ENCODE results near the gene ATM. TPM values are rescaled to one million over a fixed set of nuclear protein-coding genes. Genes with fewer than 3 reads are reported as not detected.

ATM gene
- total RNA-seq, 1 donor from 2014 or later: 78.4 TPM

DNA sequence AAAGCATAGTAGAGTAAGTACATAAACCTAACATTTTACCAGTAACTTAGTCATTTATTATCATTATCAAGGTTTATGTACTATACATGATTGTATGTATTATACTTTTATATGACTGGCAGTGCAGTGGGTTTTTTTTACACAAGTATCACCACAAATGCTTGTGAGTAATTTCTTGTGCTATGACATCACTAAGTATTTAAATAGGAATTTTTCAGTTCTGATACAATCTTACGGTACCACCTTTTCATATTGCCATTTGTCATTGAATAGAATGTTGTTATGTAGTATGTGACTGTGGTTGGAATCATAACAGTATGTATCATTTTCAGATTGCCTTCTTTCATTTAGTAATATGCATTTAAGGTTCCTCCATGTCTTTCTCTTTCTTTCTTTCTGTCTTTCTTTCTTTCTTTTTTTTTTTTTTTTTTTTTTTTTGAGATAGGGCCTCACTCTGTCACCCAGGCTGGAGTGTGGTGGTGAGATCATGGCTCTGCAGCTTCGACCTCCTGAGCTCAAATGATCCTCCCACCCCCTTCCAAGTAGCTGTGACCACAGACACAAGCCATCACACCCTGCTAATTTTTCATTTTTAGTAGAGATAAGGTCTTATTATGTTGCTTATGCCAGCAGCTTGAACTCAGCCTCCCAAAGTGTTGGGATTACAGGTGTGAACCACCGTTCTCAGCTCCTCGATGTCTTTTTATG is 18.6 kb downstream of the ATM start:
- no peaks in the 10 kb centered on the region for H3K9me3 Mint-ChIP-seq

GRCh38 chr11:108242422-108242821 is 19.6 kb downstream of the ATM start:
- Mint-ChIP-seq H3K27ac (no peak overlapping the region), H3K27me3 (no peaks in the 10 kb centered on the region), H3K9me3 (no peaks in the 10 kb centered on the region), H3K36me3 (peaks cover 22% of the 10 kb centered on the region), H3K4me1 (ENCODE audit: unreplicated experiment) (no peaks in the 10 kb centered on the region), H3K4me3 (no peak overlapping the region)
- no peak for DNase-seq (ENCODE audit: extremely low spot score, unreplicated experiment)
- no peak for TF ChIP-seq CTCF (conservative IDR thresholded peaks at IDR 0.05)

More for the DNA sequence above, 18.6 kb downstream of the ATM start:
- Mint-ChIP-seq H3K4me3 (no peak overlapping the region), H3K36me3 (peaks cover 22% of the 10 kb centered on the region), H3K27me3 (no peaks in the 10 kb centered on the region), H3K27ac (no peak overlapping the region), H3K4me1 (ENCODE audit: unreplicated experiment) (no peaks in the 10 kb centered on the region)
- TF ChIP-seq CTCF (conservative IDR thresholded peaks at IDR 0.05): no peak
- DNase-seq (ENCODE audit: extremely low spot score, unreplicated experiment): no peak

- no peak for TF ChIP-seq CTCF (conservative IDR thresholded peaks at IDR 0.05)
- no peak overlapping the region for H3K4me3 Mint-ChIP-seq
- H3K36me3 Mint-ChIP-seq: peaks cover 27% of the 10 kb centered on the region
- no peaks in the 10 kb centered on the region for H3K27me3 Mint-ChIP-seq
- DNase-seq (ENCODE audit: extremely low spot score, unreplicated experiment): no peak
- H3K9me3 Mint-ChIP-seq: no peaks in the 10 kb centered on the region
- no peak overlapping the region for H3K27ac Mint-ChIP-seq
- H3K4me1 Mint-ChIP-seq (ENCODE audit: unreplicated experiment): no peaks in the 10 kb centered on the region
Observed at GRCh38 chr11:108246308-108246707, 23.4 kb downstream of the ATM start.

DNA sequence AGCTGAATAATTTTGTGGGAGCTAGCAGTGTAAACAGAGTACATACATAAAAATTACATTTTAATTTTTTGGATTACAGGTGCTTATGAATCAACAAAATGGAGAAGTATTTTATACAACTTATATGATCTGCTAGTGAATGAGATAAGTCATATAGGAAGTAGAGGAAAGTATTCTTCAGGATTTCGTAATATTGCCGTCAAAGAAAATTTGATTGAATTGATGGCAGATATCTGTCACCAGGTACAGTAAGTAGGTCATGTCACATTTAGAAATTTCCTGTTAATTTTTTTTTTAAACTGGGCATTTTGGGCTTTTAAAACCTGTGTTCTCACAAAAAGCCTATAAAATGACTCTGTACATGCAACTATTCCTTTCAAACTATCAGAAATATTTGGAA is 24.0 kb downstream of the ATM start:
- H3K27ac Mint-ChIP-seq: no peak overlapping the region
- H3K4me1 Mint-ChIP-seq (ENCODE audit: unreplicated experiment): no peaks in the 10 kb centered on the region
- H3K27me3 Mint-ChIP-seq: no peaks in the 10 kb centered on the region
- peaks cover 27% of the 10 kb centered on the region for H3K36me3 Mint-ChIP-seq
- no peak for DNase-seq (ENCODE audit: extremely low spot score, unreplicated experiment)
- H3K4me3 Mint-ChIP-seq: no peak overlapping the region
- H3K9me3 Mint-ChIP-seq: no peaks in the 10 kb centered on the region
- TF ChIP-seq CTCF (conservative IDR thresholded peaks at IDR 0.05): no peak

- no peak for TF ChIP-seq CTCF (conservative IDR thresholded peaks at IDR 0.05)
- H3K27ac Mint-ChIP-seq: no peak overlapping the region
Observed at GRCh38 chr11:108253176-108253575, 30.3 kb downstream of the ATM start.

More at GRCh38 chr11:108253176-108253575, 30.3 kb downstream of the ATM start:
- Mint-ChIP-seq H3K9me3 (no peaks in the 10 kb centered on the region), H3K4me1 (ENCODE audit: unreplicated experiment) (no peaks in the 10 kb centered on the region), H3K36me3 (peaks cover 33% of the 10 kb centered on the region), H3K27me3 (no peaks in the 10 kb centered on the region), H3K4me3 (no peak overlapping the region)
- no peak for DNase-seq (ENCODE audit: extremely low spot score, unreplicated experiment)

Measured in type B pancreatic cell (in vitro differentiated cells).